IMR-90 (cell line): ENCODE data around the gene GABRB1.

Experiments used
- NFE2L2 ChIP-seq: fragments of 150-350 bp; IDR thresholded peaks from 2 replicates; pipeline ENCODE4 v1.6.1; 2016; ENCODE audit warnings: low read depth, mild to moderate bottlenecking, low read length
- TF ChIP-seq, protein P1 (sequence below): fragments of 150-350 bp; IDR thresholded peaks from 2 replicates; pipeline ENCODE4 v1.6.1; 2017; ENCODE audit warnings: mild to moderate bottlenecking, antibody characterized with exemption, low read length, low read depth

GRCh38 chr4:47289805-47290204, 258.4 kb downstream of the GABRB1 start:
- TF ChIP-seq NFE2L2 = no peak
- TF ChIP-seq, protein P1, sequence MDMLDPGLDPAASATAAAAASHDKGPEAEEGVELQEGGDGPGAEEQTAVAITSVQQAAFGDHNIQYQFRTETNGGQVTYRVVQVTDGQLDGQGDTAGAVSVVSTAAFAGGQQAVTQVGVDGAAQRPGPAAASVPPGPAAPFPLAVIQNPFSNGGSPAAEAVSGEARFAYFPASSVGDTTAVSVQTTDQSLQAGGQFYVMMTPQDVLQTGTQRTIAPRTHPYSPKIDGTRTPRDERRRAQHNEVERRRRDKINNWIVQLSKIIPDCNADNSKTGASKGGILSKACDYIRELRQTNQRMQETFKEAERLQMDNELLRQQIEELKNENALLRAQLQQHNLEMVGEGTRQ = no peak
